OCI-LY3 (cell line): ENCODE results near the gene TRIM66.

ENCODE experiments used
- CTCF ChIP-seq: fragments of 200-600, 300-600 bp; sonication (generic); IDR thresholded peaks from 2 replicates; pipeline ENCODE4 v1.5.1; 2014; ENCODE audit warnings: antibody characterized with exemption, low read length, low read depth
- EZH2phosphoT487 ChIP-seq: fragments of 200-600 bp; shearing (Covaris generic); IDR thresholded peaks from 2 replicates; pipeline ENCODE4 v1.6.1; 2018; ENCODE audit warnings: antibody characterized with exemption, mixed run types, low read depth

GRCh38 chr11:8693010-8693551 is 10.6 kb upstream of the TRIM66 start:
- TF ChIP-seq CTCF (no peak), EZH2phosphoT487 (no peak)
